Peyer's patch (tissue), 4 donors: ENCODE measurements around the gene CFAP99.

ENCODE experiments used
- POLR2A ChIP-seq, 2 donors: fragments of 450-650 bp; IDR thresholded peaks; one replicate each; pipeline ENCODE4 v1.5.1; 2017; ENCODE audit warnings: antibody characterized with exemption in 2 of 2, mild to moderate bottlenecking in 2 of 2, moderate library complexity in 2 of 2
- TF ChIP-seq, protein P1 (sequence below), 6 experiments: fragments of 450-650 bp in 4 of 6; fragments of 200-600 bp in 2 of 6; sonication (generic) in 1 of 6; IDR thresholded peaks; one replicate each; pipeline ENCODE4 v1.5.1; 2017 to 2019; ENCODE audit warnings: antibody characterized with exemption in 6 of 6, mild to moderate bottlenecking in 3 of 6, moderate library complexity in 1 of 6

GRCh38 chr4:2415213-2415612 is 3.5 kb upstream of the CFAP99 start:
- TF ChIP-seq POLR2A (IDR thresholded peaks at IDR 0.05): no peak
- TF ChIP-seq, protein P1, sequence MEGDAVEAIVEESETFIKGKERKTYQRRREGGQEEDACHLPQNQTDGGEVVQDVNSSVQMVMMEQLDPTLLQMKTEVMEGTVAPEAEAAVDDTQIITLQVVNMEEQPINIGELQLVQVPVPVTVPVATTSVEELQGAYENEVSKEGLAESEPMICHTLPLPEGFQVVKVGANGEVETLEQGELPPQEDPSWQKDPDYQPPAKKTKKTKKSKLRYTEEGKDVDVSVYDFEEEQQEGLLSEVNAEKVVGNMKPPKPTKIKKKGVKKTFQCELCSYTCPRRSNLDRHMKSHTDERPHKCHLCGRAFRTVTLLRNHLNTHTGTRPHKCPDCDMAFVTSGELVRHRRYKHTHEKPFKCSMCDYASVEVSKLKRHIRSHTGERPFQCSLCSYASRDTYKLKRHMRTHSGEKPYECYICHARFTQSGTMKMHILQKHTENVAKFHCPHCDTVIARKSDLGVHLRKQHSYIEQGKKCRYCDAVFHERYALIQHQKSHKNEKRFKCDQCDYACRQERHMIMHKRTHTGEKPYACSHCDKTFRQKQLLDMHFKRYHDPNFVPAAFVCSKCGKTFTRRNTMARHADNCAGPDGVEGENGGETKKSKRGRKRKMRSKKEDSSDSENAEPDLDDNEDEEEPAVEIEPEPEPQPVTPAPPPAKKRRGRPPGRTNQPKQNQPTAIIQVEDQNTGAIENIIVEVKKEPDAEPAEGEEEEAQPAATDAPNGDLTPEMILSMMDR (IDR thresholded peaks at IDR 0.05): no peak
